H9 (cell line): ENCODE measurements around the gene ACOT13. TPM values are rescaled to one million over a fixed set of nuclear protein-coding genes. Genes with fewer than 3 reads are reported as not detected.

Experiments used
- DNase-seq: peaks from one replicate; pipeline ENCODE4 v3.0.0-alpha.2; 2017
- H2AFZ ChIP-seq: one replicate; pipeline ENCODE4 v1.6.1; 2013; ENCODE audit warnings: mild to moderate bottlenecking, low read length, control low read depth, moderate library complexity
- H2AK5ac ChIP-seq: 2 replicates; pipeline ENCODE4 v1.6.1; 2013; ENCODE audit warnings: low read length, control low read depth, mixed read lengths; ENCODE audit not compliant: insufficient read length
- H2BK120ac ChIP-seq: one replicate; pipeline ENCODE4 v1.6.1; 2013; ENCODE audit warnings: low read depth, mild to moderate bottlenecking, low read length, control low read depth, inconsistent platforms; ENCODE audit not compliant: poor library complexity, severe bottlenecking
- H2BK12ac ChIP-seq: 2 replicates; pipeline ENCODE4 v1.6.1; 2013; ENCODE audit warnings: low read length, control low read depth, mixed read lengths, low read depth; ENCODE audit not compliant: insufficient read length
- H2BK15ac ChIP-seq: 2 replicates; pipeline ENCODE4 v1.6.1; 2013; ENCODE audit warnings: low read depth, low read length, control low read depth
- H2BK20ac ChIP-seq: one replicate; pipeline ENCODE4 v1.6.1; 2013; ENCODE audit warnings: low read depth, mild to moderate bottlenecking, low read length, control low read depth, inconsistent platforms; ENCODE audit not compliant: poor library complexity, severe bottlenecking
- H2BK5ac ChIP-seq: 2 replicates; pipeline ENCODE4 v1.6.1; 2013; ENCODE audit warnings: low read length, control low read depth, mixed read lengths; ENCODE audit not compliant: insufficient read length
- H3K14ac ChIP-seq: 2 replicates; pipeline ENCODE4 v1.6.1; 2013; ENCODE audit warnings: low read length, control low read depth; ENCODE audit not compliant: insufficient read depth
- H3K18ac ChIP-seq: 2 replicates; pipeline ENCODE4 v1.6.1; 2013; ENCODE audit warnings: low read depth, mild to moderate bottlenecking, mixed read lengths, low read length, control low read depth; ENCODE audit not compliant: insufficient read length
- H3K23ac ChIP-seq: 2 replicates; pipeline ENCODE4 v1.6.1; 2013; ENCODE audit warnings: low read length, control low read depth, mixed read lengths, low read depth; ENCODE audit not compliant: insufficient read length
- H3K23me2 ChIP-seq: 2 replicates; pipeline ENCODE4 v1.6.1; 2013; ENCODE audit warnings: low read depth, mild to moderate bottlenecking, mixed read lengths, low read length, control low read depth; ENCODE audit not compliant: insufficient read length, poor library complexity, severe bottlenecking
- H3K27ac ChIP-seq: 2 replicates; pipeline ENCODE4 v1.5.1; 2013; ENCODE audit warnings: low read length, control low read depth, mixed read lengths, low read depth; ENCODE audit not compliant: insufficient read length
- H3K27me3 ChIP-seq: 2 replicates; pipeline ENCODE4 v1.6.1; 2013; ENCODE audit warnings: low read length, control low read depth, inconsistent platforms; ENCODE audit not compliant: insufficient read depth
- H3K4ac ChIP-seq: 2 replicates; pipeline ENCODE4 v1.6.1; 2013; ENCODE audit warnings: low read depth, mild to moderate bottlenecking, control low read depth, inconsistent platforms, low read length, moderate library complexity
- H3K4me1 ChIP-seq: 2 replicates; pipeline ENCODE4 v1.6.1; 2013; ENCODE audit warnings: low read length, control low read depth, inconsistent platforms; ENCODE audit not compliant: insufficient read depth
- H3K4me2 ChIP-seq: 2 replicates; pipeline ENCODE4 v1.6.1; 2013; ENCODE audit warnings: low read length, control low read depth, mixed read lengths; ENCODE audit not compliant: insufficient read length, insufficient read depth
- H3K56ac ChIP-seq: 2 replicates; pipeline ENCODE4 v1.6.1; 2013; ENCODE audit warnings: low read depth, mild to moderate bottlenecking, mixed read lengths, low read length, control low read depth; ENCODE audit not compliant: insufficient read length
- H3K79me1 ChIP-seq: 2 replicates; pipeline ENCODE4 v1.6.1; 2013; ENCODE audit warnings: low read depth, mild to moderate bottlenecking, moderate library complexity, low read length, control low read depth, inconsistent platforms; ENCODE audit not compliant: insufficient read depth, poor library complexity, severe bottlenecking
- H3K79me2 ChIP-seq: 2 replicates; pipeline ENCODE4 v1.6.1; 2013; ENCODE audit warnings: low read length, control low read depth, inconsistent platforms; ENCODE audit not compliant: insufficient read depth
- H3K9ac ChIP-seq: 2 replicates; pipeline ENCODE4 v1.6.1; 2013; ENCODE audit warnings: low read length, control low read depth, mixed read lengths; ENCODE audit not compliant: insufficient read length; ENCODE audit errors: extremely low read depth
- H3K9me3 ChIP-seq: one replicate; pipeline ENCODE4 v1.6.1; 2013; ENCODE audit warnings: low read depth, low read length, inconsistent platforms; ENCODE audit not compliant: control insufficient read depth
- H3T11ph ChIP-seq: one replicate; pipeline ENCODE4 v1.6.1; 2013; ENCODE audit warnings: mild to moderate bottlenecking, low read length, control low read depth, inconsistent platforms
- H4K20me1 ChIP-seq: one replicate; pipeline ENCODE4 v1.6.1; 2013; ENCODE audit not compliant: control insufficient read depth, insufficient read length, insufficient read depth
- H4K5ac ChIP-seq: 2 replicates; pipeline ENCODE4 v1.6.1; 2013; ENCODE audit warnings: low read depth, mild to moderate bottlenecking, mixed read lengths, low read length, control low read depth; ENCODE audit not compliant: insufficient read length
- H4K8ac ChIP-seq: replicated peaks from 2 replicates; pipeline ENCODE4 v1.6.1; 2013; ENCODE audit warnings: low read length, control low read depth, mixed read lengths, low read depth; ENCODE audit not compliant: insufficient read length
- H4K91ac ChIP-seq: 2 replicates; pipeline ENCODE4 v1.6.1; 2013; ENCODE audit warnings: low read depth, mild to moderate bottlenecking, moderate library complexity, mixed read lengths, low read length, control low read depth; ENCODE audit not compliant: insufficient read length
- H3K27ac Mint-ChIP-seq, 3 experiments: 2 replicates in 2 of 3; 3 replicates in 1 of 3; pipeline ENCODE4 v1.8.0; 2020 to 2021; ENCODE audit warnings: mixed read lengths in 3 of 3, mild to moderate bottlenecking in 1 of 3, moderate library complexity in 1 of 3
- H3K27me3 Mint-ChIP-seq: 2 replicates; pipeline ENCODE4 v1.8.0; 2021; ENCODE audit warnings: low read depth, mild to moderate bottlenecking, moderate library complexity, mixed read lengths
- H3K36me3 Mint-ChIP-seq, 3 experiments: 2 replicates in 2 of 3; 3 replicates in 1 of 3; pipeline ENCODE4 v1.8.0; 2020 to 2021; ENCODE audit warnings: low read depth in 3 of 3, mixed read lengths in 3 of 3; ENCODE audit not compliant: insufficient read depth in 1 of 3
- H3K4me1 Mint-ChIP-seq, 2 experiments: 2 replicates each; pipeline ENCODE4 v1.8.0; 2020; ENCODE audit warnings: mixed read lengths in 2 of 2
- H3K4me3 Mint-ChIP-seq, 2 experiments: 2 replicates in 1 of 2; 3 replicates in 1 of 2; pipeline ENCODE4 v1.8.0; 2020 to 2021; ENCODE audit warnings: mild to moderate bottlenecking in 2 of 2, mixed read lengths in 2 of 2, moderate library complexity in 1 of 2
- H3K9me3 Mint-ChIP-seq, 2 experiments: 2 replicates in 1 of 2; 3 replicates in 1 of 2; pipeline ENCODE4 v1.8.0; 2020; ENCODE audit warnings: mild to moderate bottlenecking in 2 of 2, mixed read lengths in 2 of 2, moderate library complexity in 1 of 2
- CTCF ChIP-seq: fragments of 200-600 bp; sonication (generic); conservative IDR thresholded peaks from 3 replicates; pipeline ENCODE4 v1.8.0; 2021; ENCODE audit warnings: antibody characterized with exemption, mild to moderate bottlenecking
- whole genome bisulfite sequencing: extraction: QIAGEN DNeasy Blood & Tissue Kit; methylation state at CpG from one replicate; pipeline ENCODE4 v1.1.7; 2013; ENCODE audit warnings: missing lambda C conversion rate, low lambda C conversion rate, mixed read lengths; ENCODE audit not compliant: insufficient read length; ENCODE audit errors: extremely low coverage; 5-methylcytosine and 5-hydroxymethylcytosine counted together
- total RNA-seq: library from RNA; stranded (reverse); gene quantifications from 2 replicates; pipeline ENCODE4 v1.2.1, GENCODE V29; 2021

Gene ACOT13
- total RNA-seq, 1 experiment from 2014 or later = 38.0 TPM

- no peak overlapping the region for H2BK120ac ChIP-seq
- no peak overlapping the region for H2BK15ac ChIP-seq
- no peak overlapping the region; a peak in 1 of 5 replicates for H3K4me3 Mint-ChIP-seq
- H3K23ac ChIP-seq = no peak overlapping the region
- H2BK12ac ChIP-seq = no peak overlapping the region
- no peak for DNase-seq
- no peaks in the 10 kb centered on the region for H3K9me3 Mint-ChIP-seq
- H3K4me1 Mint-ChIP-seq = no peaks in the 10 kb centered on the region
- no peak overlapping the region for H2AK5ac ChIP-seq
- peaks cover 11 to 44% (median 40%) of the 10 kb centered on the region in 3 experiments for H3K36me3 Mint-ChIP-seq
- no peak overlapping the region for H2AFZ ChIP-seq
- H3K79me2 ChIP-seq = no peaks in the 10 kb centered on the region
- H3K23me2 ChIP-seq = no peaks in the 10 kb centered on the region
- H4K5ac ChIP-seq = no peak overlapping the region
- no peaks in the 10 kb centered on the region for H3K79me1 ChIP-seq
- H3T11ph ChIP-seq = no peak overlapping the region
- no peaks in the 10 kb centered on the region for H3K27me3 Mint-ChIP-seq
- no peak overlapping the region for H3K9ac ChIP-seq
- no CpG with 5 or more reads among the region's 3 CpGs for WGBS
- no peak overlapping the region for H3K4ac ChIP-seq
- H3K27ac ChIP-seq = no peak overlapping the region
- no peak overlapping the region for H2BK20ac ChIP-seq
- no peak overlapping the region for H4K91ac ChIP-seq
- no peaks in the 10 kb centered on the region for H3K9me3 ChIP-seq
- H4K20me1 ChIP-seq = no peaks in the 10 kb centered on the region
- no peak for TF ChIP-seq CTCF
- H3K4me2 ChIP-seq = no peak overlapping the region
- no peaks in the 10 kb centered on the region for H3K27me3 ChIP-seq
- H4K8ac ChIP-seq = no peak overlapping the region
- no peak overlapping the region for H3K18ac ChIP-seq
- H3K56ac ChIP-seq = no peak overlapping the region
- H2BK5ac ChIP-seq = no peak overlapping the region
- no peak overlapping the region for H3K27ac Mint-ChIP-seq
- H3K14ac ChIP-seq = no peak overlapping the region
- no peaks in the 10 kb centered on the region for H3K4me1 ChIP-seq
Observed at GRCh38 chr6:24699521-24700359, 32.9 kb downstream of the ACOT13 start.
